AG09309 (cell line): ENCODE results near the gene TBC1D3I.

Experiments
- DNase-seq: peaks from one replicate; pipeline ENCODE4 v3.0.0-alpha.2; 2010; ENCODE audit warnings: low read depth
- H3K4me3 ChIP-seq: 2 replicates; pipeline ENCODE4 v1.5.1; 2011; ENCODE audit warnings: mild to moderate bottlenecking, low read depth, low read length, moderate library complexity; ENCODE audit not compliant: control insufficient read depth
- TF ChIP-seq, protein P1 (sequence below): IDR thresholded peaks from 2 replicates; pipeline ENCODE4 v1.5.1; 2011; ENCODE audit warnings: mild to moderate bottlenecking, low read depth, low read length, inconsistent platforms; ENCODE audit not compliant: insufficient read depth, control insufficient read depth; ENCODE audit errors: missing control alignments

Gene TBC1D3I

DNA sequence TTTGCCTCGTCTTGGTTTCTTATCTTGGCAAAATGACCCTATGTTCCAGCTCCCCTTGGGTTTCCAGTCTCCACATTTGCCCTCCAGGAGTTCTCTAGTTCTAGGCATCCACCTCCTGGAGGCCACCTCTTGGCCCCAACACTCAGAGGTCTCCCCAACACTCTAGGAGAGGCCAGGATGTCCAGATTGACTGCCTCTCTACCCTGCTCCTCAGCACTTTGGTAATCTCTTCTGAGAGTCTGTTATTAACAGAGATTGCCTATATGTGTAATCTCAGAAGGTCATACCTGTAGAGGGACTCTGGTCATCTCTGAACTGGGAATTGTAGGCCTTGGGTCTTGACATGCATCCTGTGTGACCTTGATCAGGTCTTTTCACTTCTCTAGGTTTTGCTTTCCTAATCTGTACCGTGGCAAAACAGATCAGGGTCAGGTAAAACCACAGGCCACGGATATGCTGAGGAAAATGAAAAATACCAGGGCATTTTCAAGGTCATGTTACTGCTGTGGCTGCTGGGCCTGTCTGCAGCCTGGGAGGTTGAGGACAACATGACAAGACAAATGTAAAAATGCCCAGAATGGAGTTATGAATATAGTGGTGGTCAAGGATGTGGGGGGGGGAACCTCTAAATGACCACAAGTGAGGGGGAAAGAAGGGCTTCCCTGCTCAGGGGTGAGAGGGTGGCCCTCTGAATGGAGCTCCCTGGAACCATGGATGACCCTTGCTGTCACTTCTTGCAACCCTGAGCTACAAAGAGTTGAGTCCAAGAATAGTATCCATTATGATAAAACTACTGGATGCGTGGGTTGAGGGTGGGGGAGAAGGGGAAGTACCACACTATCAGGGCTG lies 58.5 kb downstream of the TBC1D3I start:
- TF ChIP-seq, protein P1, sequence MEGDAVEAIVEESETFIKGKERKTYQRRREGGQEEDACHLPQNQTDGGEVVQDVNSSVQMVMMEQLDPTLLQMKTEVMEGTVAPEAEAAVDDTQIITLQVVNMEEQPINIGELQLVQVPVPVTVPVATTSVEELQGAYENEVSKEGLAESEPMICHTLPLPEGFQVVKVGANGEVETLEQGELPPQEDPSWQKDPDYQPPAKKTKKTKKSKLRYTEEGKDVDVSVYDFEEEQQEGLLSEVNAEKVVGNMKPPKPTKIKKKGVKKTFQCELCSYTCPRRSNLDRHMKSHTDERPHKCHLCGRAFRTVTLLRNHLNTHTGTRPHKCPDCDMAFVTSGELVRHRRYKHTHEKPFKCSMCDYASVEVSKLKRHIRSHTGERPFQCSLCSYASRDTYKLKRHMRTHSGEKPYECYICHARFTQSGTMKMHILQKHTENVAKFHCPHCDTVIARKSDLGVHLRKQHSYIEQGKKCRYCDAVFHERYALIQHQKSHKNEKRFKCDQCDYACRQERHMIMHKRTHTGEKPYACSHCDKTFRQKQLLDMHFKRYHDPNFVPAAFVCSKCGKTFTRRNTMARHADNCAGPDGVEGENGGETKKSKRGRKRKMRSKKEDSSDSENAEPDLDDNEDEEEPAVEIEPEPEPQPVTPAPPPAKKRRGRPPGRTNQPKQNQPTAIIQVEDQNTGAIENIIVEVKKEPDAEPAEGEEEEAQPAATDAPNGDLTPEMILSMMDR = no peak
- DNase-seq = no peak
- no peak overlapping the region for H3K4me3 ChIP-seq

DNA sequence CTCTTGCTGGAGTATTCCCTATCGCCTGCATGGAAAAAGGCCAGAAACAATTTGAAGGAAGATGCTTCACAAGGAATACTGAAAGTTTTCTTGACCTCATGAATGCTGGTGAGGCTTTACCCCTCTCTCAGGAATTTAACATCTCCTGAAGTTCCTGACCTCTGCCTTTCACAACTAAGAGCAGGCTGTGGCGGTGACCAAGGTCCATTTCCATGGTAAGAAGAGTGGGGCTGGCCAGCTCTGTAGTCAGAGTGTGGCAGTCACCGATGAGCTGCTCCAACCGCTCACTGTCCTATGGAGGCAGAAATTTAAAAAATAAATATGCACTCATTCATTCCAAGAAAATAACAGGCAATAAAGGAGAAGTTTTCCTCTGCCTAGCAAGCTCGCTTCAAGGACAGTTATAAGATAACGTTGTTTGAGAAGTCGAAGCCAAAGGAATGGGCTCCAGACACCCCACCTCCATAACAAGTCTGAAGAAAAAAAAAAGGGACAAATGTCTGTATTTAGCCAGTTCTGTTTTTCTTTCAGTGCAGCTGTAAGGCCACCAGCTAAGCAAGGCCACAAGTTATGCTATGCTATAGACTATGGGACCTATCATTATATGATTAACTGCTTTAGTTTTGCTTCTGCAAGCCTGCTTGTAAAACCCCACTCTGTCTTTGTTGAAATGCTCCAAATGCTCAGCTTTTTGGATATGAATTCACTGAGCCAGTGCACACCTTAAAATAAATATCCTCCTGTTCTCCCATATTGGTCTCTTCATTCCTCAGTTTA lies 59.5 kb downstream of the TBC1D3I start:
- TF ChIP-seq, protein P1 = no peak
- no peak for DNase-seq
- H3K4me3 ChIP-seq = no peak overlapping the region
